Prostate gland (tissue), 2 donors: Measurements from ENCODE around the gene GSTK1.

ENCODE experiments used
- CTCF ChIP-seq, 4 experiments: fragments of 200-600 bp in 2 of 4; fragments of 450-650 bp in 2 of 4; sonication (generic) in 2 of 4; IDR thresholded peaks; 1 replicate in 3 of 4; 2 replicates in 1 of 4; pipeline ENCODE4 v1.5.1; 2016 to 2019; ENCODE audit warnings: antibody characterized with exemption in 4 of 4, mild to moderate bottlenecking in 2 of 4, moderate library complexity in 2 of 4
- POLR2A ChIP-seq: fragments of 450-650 bp; IDR thresholded peaks from one replicate; pipeline ENCODE4 v1.6.1; 2016; ENCODE audit warnings: antibody characterized with exemption, mild to moderate bottlenecking
- POLR2AphosphoS5 ChIP-seq: sonication (generic); formaldehyde crosslinking; IDR thresholded peaks from one replicate; pipeline ENCODE4 v1.6.1; 2017; ENCODE audit warnings: antibody characterized with exemption

DNA sequence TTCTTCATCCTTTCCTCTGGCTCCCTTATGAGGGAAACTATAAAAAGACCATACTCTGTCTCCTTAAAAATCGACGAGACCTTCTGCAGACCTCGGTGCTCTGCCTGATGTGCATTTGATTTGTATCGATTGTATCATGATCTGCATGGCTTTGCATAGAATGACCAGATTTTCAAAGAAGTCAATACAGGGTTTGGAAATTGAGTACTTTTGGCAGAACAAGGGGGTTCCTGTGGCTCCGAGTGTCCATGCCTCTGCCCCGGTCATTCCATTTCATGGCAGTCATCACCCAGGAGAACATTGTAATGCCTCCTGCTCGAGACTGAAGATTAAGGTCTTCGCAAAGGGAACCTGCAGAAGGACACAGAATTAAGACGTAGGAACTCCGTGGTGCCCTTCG, 25.6 kb downstream of the GSTK1 start:
- no peak for TF ChIP-seq CTCF (IDR thresholded peaks at IDR 0.05)
- no peak for TF ChIP-seq POLR2A
- no peak for TF ChIP-seq POLR2AphosphoS5
